Activated CD4-positive, alpha-beta memory T cell treated with anti-CD3 and anti-CD28 coated beads, Interleukin-2, amount 10 ng/mL, durations not matched to agents 7 days and 5 days (primary cell): ENCODE data around the gene RUFY4. TPM values are rescaled to one million over a fixed set of nuclear protein-coding genes. Genes with fewer than 3 reads are reported as not detected.

Source experiments
- CTCF ChIA-PET: fragments of 350-600 bp; sonication (Branson Sonifier 250); formaldehyde crosslinking; loops from one replicate; lab custom pipeline; 2021; ENCODE audit warnings: antibody characterized with exemption, inconsistent platforms; lab: Charles Lee
- POLR2A ChIA-PET: fragments of 350-600 bp; sonication (Branson Sonifier 250); formaldehyde crosslinking; loops from one replicate; lab custom pipeline; 2021; ENCODE audit warnings: antibody characterized with exemption; lab: Charles Lee
- DNase-seq: peaks from one replicate; pipeline ENCODE4 v3.0.0-alpha.2; 2020
- H3K27ac Mint-ChIP-seq: one replicate; pipeline ENCODE4 v1.8.0; 2021; ENCODE audit warnings: mild to moderate bottlenecking, mixed read lengths
- H3K27me3 Mint-ChIP-seq: one replicate; pipeline ENCODE4 v1.8.0; 2021; ENCODE audit warnings: mixed read lengths
- H3K36me3 Mint-ChIP-seq: one replicate; pipeline ENCODE4 v1.8.0; 2021; ENCODE audit warnings: low read depth, mixed read lengths
- H3K4me1 Mint-ChIP-seq: one replicate; pipeline ENCODE4 v1.8.0; 2021; ENCODE audit warnings: mixed read lengths
- H3K4me3 Mint-ChIP-seq: one replicate; pipeline ENCODE4 v1.8.0; 2021; ENCODE audit warnings: mild to moderate bottlenecking, mixed read lengths
- H3K9me3 Mint-ChIP-seq: one replicate; pipeline ENCODE4 v1.8.0; 2021; ENCODE audit warnings: mixed read lengths
- total RNA-seq, 2 experiments: library from RNA; stranded (reverse); gene quantifications; one replicate each; pipeline ENCODE4 v1.2.3, GENCODE V29; 2021

RUFY4 gene
- total RNA-seq, 2 experiments from 2014 or later: 2.1 to 3.2 TPM

DNA sequence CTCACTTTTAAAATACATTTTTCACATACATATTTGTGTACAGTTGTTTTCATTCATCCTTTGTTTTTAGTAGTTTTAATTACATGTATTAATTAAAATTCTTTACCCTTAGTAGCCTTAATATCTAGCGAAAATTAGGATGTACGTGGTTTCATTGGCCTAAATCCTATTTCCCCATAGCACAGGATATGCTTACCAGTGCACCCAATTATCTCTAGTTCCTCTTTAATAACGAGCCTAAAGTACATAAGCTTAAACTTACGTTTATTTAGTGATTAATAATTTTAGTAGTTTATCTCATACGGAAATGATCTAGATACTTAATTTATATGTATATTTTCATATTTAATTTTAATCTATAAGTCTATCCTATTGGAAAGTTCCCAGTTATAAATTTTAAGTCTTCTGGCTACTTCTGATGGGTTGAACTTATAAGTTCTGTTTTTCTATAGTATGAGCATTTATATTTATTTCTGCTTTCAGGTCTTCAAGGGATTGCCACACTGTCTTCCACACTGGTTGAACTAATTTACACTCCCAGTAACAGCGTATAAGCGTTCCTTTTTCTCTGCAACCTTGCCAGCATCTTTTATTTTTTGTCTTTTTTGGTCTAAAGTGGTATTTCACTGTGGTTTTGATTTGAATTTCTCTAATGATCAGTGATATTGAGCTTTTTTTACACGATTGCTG is 21.4 kb upstream of the RUFY4 start:
- H3K4me1 Mint-ChIP-seq: no peaks in the 10 kb centered on the region
- no peak overlapping the region for H3K4me3 Mint-ChIP-seq
- H3K36me3 Mint-ChIP-seq: peaks cover 13% of the 10 kb centered on the region
- H3K9me3 Mint-ChIP-seq: peaks cover 14% of the 10 kb centered on the region
- peaks cover 16% of the 10 kb centered on the region for H3K27me3 Mint-ChIP-seq
- H3K27ac Mint-ChIP-seq: no peak overlapping the region
- CTCF ChIA-PET: interaction anchor here (0.6 kb wide), 2 partner anchors 15 to 818 kb away, joined by 3 read pairs; no protein-coding TSS in a partner anchor
- DNase-seq: no peak
- POLR2A ChIA-PET: no interaction called here

DNA sequence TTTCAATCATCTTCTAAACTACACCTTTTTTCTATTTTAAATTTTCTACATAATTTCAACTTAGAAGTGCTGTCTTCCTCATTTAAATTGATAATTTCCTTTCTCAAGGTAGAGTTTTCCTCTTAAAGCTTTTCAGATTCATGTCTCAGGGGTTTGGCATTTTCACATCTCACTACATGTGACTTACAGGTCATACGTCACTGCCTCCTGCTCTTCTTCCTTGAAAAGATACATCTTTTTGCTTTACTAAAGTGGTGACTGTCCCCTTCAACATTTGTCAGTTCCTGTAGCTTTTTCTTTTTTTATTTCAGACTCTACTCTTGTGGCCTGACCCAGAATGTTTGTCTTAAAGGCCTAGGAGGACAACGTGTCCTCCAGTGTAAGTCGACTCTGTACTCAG is 17.1 kb upstream of the RUFY4 start:
- H3K27ac Mint-ChIP-seq: no peak overlapping the region

DNA sequence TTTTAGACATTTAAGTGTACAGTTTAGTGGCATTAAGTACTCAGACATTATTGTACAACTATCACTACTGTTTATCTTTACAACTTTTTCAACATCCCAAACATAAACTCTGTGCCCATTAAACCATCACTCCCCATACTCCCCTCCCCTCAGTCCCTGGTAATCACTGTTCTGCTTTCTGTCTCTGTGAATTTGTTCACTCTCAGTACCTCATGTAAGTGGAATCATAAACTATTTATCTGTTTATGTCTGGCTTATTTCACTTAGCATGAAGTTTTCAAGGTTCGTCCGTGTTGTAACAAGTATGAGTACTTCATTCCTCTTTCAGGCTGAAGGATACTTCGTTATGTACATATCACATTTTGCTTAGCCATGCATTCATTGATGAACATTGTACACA is 9.8 kb upstream of the RUFY4 start:
- H3K36me3 Mint-ChIP-seq: no peaks in the 10 kb centered on the region
- H3K27ac Mint-ChIP-seq: no peak overlapping the region
- no peak for DNase-seq
- H3K4me3 Mint-ChIP-seq: no peak overlapping the region
- no peaks in the 10 kb centered on the region for H3K4me1 Mint-ChIP-seq
- ChIA-PET POLR2A (no interaction called here), CTCF (no interaction called here)
- no peaks in the 10 kb centered on the region for H3K9me3 Mint-ChIP-seq
- peaks cover 17% of the 10 kb centered on the region for H3K27me3 Mint-ChIP-seq

More for the DNA sequence above, 17.1 kb upstream of the RUFY4 start:
- peaks cover 2% of the 10 kb centered on the region for H3K36me3 Mint-ChIP-seq
- ChIA-PET CTCF (interaction anchor here (0.9 to 1.3 kb wide), 2 partner anchors 10 to 17 kb away, joined by 3 to 4 read pairs; no protein-coding TSS in a partner anchor), POLR2A (no interaction called here)
- H3K27me3 Mint-ChIP-seq: peaks cover 18% of the 10 kb centered on the region
- H3K9me3 Mint-ChIP-seq: peaks cover 5% of the 10 kb centered on the region
- no peak overlapping the region for H3K4me3 Mint-ChIP-seq
- no peak for DNase-seq
- no peaks in the 10 kb centered on the region for H3K4me1 Mint-ChIP-seq

DNA sequence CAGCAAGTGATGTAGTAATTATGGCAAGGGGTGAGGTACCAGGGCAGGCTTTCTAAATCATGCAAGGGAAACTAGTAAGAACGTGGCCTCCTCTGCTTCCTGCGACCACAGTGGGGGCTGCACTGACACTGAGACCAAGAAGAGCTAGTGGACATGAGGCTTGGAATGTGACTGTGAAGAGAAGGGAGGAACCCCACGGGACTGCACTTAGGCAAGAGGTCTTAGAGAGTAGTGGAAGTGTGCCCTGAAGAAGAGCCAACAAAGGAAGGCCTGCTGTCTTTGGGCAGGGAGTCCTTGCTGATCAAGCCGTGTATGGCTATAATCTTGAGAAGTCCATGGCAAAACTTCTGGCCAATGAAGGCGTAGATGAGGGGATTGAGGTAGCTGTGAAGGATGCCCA is 8.9 kb upstream of the RUFY4 start:
- Mint-ChIP-seq H3K27ac (no peak overlapping the region), H3K4me1 (no peaks in the 10 kb centered on the region), H3K36me3 (no peaks in the 10 kb centered on the region), H3K4me3 (no peak overlapping the region), H3K9me3 (no peaks in the 10 kb centered on the region), H3K27me3 (peaks cover 17% of the 10 kb centered on the region)
- POLR2A ChIA-PET: no interaction called here
- CTCF ChIA-PET: no interaction called here
- DNase-seq: no peak

DNA sequence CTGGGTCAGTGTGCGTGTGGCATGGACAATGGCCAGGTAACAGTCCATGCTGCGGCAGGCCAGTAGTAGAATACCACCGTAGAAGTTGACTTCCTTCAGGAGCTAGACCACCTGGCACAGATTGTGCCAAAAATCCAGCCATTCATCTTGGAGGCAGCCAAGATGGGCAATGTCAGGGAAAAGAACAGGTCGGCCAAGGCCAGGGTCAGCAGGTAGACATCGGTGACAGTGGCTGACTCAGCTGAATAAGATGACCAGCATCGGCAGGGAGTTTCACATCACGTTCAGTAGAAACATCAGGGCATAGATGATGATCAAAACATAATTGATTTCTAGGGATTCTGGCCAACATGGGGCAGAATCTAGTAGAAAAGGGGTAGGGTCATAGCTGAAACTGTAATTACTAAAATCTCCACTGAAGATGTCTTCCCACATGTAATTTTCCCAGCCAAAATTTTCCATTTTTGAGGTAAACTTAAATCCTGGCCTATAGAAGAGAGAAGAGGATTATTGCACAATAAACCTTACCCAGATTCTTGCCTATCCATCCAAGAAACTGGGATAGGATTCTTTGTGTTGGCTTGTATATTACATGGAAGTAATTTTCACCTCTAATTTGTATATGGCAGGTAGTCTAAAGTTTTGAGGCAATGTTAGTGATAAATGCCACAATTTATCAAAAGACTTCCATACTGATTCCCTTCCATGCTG is 7.9 kb upstream of the RUFY4 start:
- Mint-ChIP-seq H3K27ac (no peak overlapping the region), H3K9me3 (no peaks in the 10 kb centered on the region), H3K4me3 (no peak overlapping the region), H3K4me1 (no peaks in the 10 kb centered on the region), H3K36me3 (no peaks in the 10 kb centered on the region), H3K27me3 (peaks cover 16% of the 10 kb centered on the region)
- POLR2A ChIA-PET: no interaction called here
- CTCF ChIA-PET: no interaction called here
- no peak for DNase-seq

DNA sequence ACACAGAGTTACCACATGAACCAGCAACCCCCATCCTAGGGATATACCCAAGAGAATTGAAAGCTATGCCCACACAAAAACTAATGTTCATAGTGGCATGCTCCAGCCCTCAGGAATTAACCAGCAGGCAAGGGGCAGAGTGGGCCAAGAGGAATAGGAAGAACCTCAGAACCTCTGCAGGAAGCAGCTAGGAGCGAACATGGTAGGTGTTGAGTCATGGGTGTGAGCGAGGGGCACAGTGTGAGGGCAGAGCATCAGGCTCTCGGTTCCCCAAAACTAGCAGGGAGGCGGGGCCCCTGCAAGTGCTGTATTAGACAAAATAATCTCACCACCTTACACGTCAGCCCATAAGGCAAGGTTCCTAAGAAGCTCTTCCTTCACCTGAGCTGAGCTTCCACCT is 5.6 kb upstream of the RUFY4 start:
- no peak overlapping the region for H3K4me3 Mint-ChIP-seq
- H3K27me3 Mint-ChIP-seq: peaks cover 17% of the 10 kb centered on the region
- POLR2A ChIA-PET: no interaction called here

DNA sequence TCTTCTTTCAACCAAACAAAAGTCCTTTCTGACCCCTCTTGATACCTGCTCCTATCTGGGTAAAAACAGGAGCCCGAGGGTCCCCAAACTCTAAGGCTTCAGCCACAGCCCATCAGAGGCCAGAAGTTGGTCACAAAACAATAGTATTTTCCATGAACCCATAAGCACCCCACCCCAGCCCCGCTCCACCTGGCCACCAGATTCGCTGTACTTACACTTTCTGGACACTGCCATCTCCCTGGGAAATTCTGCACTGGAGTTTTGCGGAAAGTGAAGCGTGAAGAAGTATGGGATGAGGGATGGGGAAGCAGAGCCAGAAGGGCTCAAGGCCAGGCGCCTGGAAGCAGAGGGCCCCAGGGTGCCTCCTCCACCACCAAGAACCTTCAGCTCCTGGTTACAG is 5.2 kb upstream of the RUFY4 start:
- H3K9me3 Mint-ChIP-seq: no peaks in the 10 kb centered on the region
- peaks cover 13% of the 10 kb centered on the region for H3K27me3 Mint-ChIP-seq
- H3K4me1 Mint-ChIP-seq: peaks cover 9% of the 10 kb centered on the region
- no peak overlapping the region for H3K27ac Mint-ChIP-seq
- POLR2A ChIA-PET: no interaction called here
- CTCF ChIA-PET: no interaction called here
- no peak overlapping the region for H3K4me3 Mint-ChIP-seq
- no peaks in the 10 kb centered on the region for H3K36me3 Mint-ChIP-seq
- DNase-seq: no peak

More for the DNA sequence above, 5.6 kb upstream of the RUFY4 start:
- no peaks in the 10 kb centered on the region for H3K36me3 Mint-ChIP-seq
- DNase-seq: no peak
- no peaks in the 10 kb centered on the region for H3K9me3 Mint-ChIP-seq
- H3K27ac Mint-ChIP-seq: no peak overlapping the region
- CTCF ChIA-PET: interaction anchor here (0.6 kb wide), 1 partner anchor 22 kb away, joined by 3 read pairs; no protein-coding TSS in a partner anchor
- H3K4me1 Mint-ChIP-seq: peaks cover 5% of the 10 kb centered on the region

DNA sequence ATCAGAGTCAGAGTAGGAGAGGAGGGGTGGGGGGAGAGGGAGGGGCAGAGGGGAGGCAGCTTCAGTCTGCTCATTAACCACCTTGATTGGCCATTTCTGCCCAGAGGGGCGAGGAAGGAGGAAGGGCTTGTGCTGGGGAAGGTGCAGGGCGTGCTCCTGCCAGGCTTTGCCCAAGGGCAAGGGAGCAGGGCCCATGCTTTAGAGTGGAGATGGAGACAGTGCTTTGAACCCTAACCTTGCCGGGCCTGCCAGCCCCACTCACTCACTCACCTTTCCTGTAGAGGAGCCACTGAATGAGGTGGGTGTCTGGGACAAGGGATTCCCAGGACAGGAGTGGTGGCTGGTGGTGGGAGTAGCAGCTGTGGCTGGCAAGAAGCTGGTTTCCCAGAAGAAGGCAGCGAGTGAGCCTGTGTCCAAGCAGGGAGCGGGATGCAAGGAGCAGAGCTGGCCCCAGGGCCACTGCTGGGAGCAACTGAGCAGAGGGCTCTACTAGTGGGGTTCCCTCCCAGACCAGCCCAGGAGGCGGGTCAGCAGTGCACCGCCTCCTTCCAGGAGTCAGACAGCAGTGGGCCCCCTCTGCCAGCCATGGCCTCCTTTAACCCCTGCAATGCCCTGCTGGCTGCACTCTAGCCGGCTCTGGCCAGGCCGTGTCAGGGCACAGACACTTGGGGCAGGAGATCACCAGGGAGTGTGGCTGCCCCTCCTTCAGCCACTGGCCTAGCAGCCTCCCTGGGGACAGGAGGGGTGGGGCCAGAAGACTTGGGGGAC is 3.6 kb upstream of the RUFY4 start:
- H3K4me1 Mint-ChIP-seq: peaks cover 18% of the 10 kb centered on the region
- H3K9me3 Mint-ChIP-seq: no peaks in the 10 kb centered on the region
- no peak for DNase-seq
- H3K27ac Mint-ChIP-seq: no peak overlapping the region
- no peaks in the 10 kb centered on the region for H3K36me3 Mint-ChIP-seq
- POLR2A ChIA-PET: no interaction called here
- H3K4me3 Mint-ChIP-seq: no peak overlapping the region
- H3K27me3 Mint-ChIP-seq: peaks cover 10% of the 10 kb centered on the region
- CTCF ChIA-PET: no interaction called here

DNA sequence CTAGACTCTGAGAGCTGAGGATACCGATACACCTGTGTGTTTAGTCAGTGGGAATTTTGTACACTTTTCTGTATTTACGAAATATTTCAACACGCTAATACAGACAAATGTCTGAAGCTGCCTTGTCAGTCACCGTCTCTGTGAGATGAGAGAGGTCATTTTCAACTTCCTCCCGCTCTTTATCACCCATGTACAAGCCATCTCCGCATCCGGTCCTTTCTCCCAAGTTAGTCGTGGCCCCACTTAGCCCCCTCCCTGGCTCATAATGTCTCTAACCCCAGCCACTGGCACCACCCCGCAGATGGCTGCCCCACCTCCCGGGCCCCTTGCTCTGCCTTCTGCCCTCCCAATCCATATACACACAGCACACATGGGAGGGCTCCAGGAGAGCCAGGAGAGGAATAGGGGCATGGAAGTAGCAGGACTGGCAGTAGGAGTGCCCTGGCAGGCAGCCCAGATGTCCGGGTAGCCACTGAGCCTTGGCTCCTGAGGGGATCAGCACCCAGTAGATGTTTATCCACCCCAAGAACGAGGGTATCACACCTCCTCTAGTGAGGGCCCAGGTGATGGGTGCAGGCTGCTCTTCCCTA is 2.0 kb upstream of the RUFY4 start:
- no peak overlapping the region for H3K27ac Mint-ChIP-seq

DNA sequence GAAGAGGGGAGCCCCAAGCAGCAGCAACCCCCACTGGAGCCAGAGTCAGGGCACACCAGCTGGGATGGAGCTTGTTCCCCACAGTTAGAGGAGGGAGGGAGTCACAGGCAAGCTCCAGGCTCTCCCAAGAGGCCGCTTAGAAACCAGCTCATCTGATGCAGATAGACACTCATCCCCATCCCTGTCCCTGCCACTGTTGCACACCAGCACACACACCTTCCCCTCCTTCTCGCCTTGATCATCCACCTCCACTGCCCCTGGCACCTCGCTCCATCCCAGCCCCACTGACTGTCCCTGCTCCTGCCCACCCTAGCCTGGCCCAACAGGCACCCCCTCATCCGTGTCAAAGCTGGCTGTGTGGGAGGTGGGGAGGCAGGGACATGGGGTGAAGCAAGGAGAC is 1.5 kb upstream of the RUFY4 start:
- ChIA-PET CTCF (interaction anchor here (0.6 to 1.3 kb wide), 5 partner anchors 12 to 285 kb away, joined by 3 to 4 read pairs (median 3); no protein-coding TSS in a partner anchor), POLR2A (no interaction called here)
- Mint-ChIP-seq H3K9me3 (no peaks in the 10 kb centered on the region), H3K4me3 (no peak overlapping the region), H3K36me3 (no peaks in the 10 kb centered on the region), H3K27me3 (peaks cover 10% of the 10 kb centered on the region), H3K4me1 (peaks cover 18% of the 10 kb centered on the region), H3K27ac (no peak overlapping the region)
- no peak for DNase-seq

More for the DNA sequence above, 2.0 kb upstream of the RUFY4 start:
- no peaks in the 10 kb centered on the region for H3K36me3 Mint-ChIP-seq
- DNase-seq: no peak
- no peaks in the 10 kb centered on the region for H3K9me3 Mint-ChIP-seq
- peaks cover 18% of the 10 kb centered on the region for H3K4me1 Mint-ChIP-seq
- CTCF ChIA-PET: interaction anchor here (0.6 to 1.3 kb wide), 4 partner anchors 12 to 284 kb away, joined by 3 to 4 read pairs (median 3); no protein-coding TSS in a partner anchor
- POLR2A ChIA-PET: no interaction called here
- peaks cover 10% of the 10 kb centered on the region for H3K27me3 Mint-ChIP-seq
- no peak overlapping the region for H3K4me3 Mint-ChIP-seq

DNA sequence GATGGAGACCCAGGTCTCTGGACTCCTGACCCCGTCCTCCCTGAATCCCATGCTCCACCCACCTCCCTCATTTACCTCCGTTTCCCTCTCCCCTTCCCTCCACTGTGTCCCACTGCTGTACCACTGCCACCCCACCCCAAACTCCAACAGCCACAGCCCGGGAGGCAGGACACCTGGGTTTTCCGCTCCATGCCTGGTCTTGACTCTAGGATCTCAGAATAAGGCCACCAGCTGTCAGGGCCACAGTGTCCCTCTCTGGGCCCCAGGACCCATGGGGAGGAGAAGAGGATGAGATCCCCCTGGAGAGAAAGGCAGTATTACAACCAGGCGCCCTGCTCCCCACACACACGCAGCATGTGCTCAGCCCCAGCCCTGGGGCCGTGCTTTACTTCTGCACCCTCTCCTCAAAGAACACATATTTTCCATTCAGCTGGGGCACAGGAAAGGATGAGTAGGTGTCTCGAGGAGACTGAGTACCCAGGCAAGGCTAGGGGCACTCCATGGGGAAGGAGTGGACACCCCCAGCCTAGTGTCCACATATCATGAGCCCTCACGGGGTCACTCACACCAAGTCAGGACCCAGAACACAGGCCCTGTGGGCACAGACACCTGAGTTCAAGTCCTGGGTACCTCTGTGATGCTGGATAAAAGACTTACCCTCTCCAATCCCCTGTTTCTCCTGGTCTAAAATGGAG is 700 bp downstream of the RUFY4 start:
- Mint-ChIP-seq H3K4me1 (peaks cover 18% of the 10 kb centered on the region), H3K36me3 (no peaks in the 10 kb centered on the region), H3K27ac (no peak overlapping the region), H3K9me3 (no peaks in the 10 kb centered on the region), H3K4me3 (no peak overlapping the region), H3K27me3 (peaks cover 12% of the 10 kb centered on the region)
- ChIA-PET POLR2A (no interaction called here), CTCF (interaction anchor here (1.1 to 1.5 kb wide), 7 partner anchors 9 to 284 kb away, joined by 3 to 9 read pairs (median 4); no protein-coding TSS in a partner anchor)
- no peak for DNase-seq

DNA sequence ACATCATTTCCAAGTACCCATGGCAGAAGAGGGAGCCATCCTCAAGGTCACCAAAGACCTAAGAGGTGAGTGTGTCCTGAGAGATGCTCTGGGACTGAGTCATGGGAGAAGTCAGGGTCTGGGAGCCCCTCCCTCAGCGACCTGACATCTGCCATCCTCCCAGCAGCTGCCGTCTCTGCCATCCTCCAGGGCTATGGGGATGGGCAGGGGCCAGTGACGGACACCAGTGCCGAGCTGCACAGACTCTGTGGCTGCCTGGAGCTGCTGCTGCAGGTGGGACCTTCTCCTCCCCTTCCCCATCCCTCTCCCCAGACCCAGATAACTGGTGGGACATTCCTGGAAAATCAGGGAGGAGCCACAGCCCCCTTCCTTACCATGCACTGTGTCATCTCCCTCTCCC is 1.5 kb downstream of the RUFY4 start:
- DNase-seq: no peak
- Mint-ChIP-seq H3K27me3 (peaks cover 12% of the 10 kb centered on the region), H3K27ac (no peak overlapping the region), H3K36me3 (no peaks in the 10 kb centered on the region), H3K4me3 (no peak overlapping the region), H3K4me1 (peaks cover 18% of the 10 kb centered on the region), H3K9me3 (no peaks in the 10 kb centered on the region)
- ChIA-PET CTCF (interaction anchor here (1.1 to 1.5 kb wide), 3 partner anchors 8 to 285 kb away, joined by 3 to 7 read pairs (median 4); no protein-coding TSS in a partner anchor), POLR2A (no interaction called here)
